IMR-90 (cell line): ENCODE measurements around the gene PIK3IP1. TPM values are rescaled to one million over a fixed set of nuclear protein-coding genes. Genes with fewer than 3 reads are reported as not detected.

Source experiments
- ATAC-seq: fragments of 200-7000 bp; cut with Tn5 transposase; 2 replicates; pipeline ENCODE4 v1.9.1; 2020; ENCODE audit warnings: low read depth, mild to moderate bottlenecking, moderate library complexity
- BruUV-seq: library from RNA; stranded (reverse); fragments of 400-500 nt; replicated peaks from 2 replicates; lab custom pipeline; 2021; lab: Mats Ljungman, UMichigan
- CTCF ChIA-PET: fragments of 300-600 bp; formaldehyde crosslinking; extraction: SDS; loops from one replicate; lab custom pipeline; 2021; ENCODE audit warnings: antibody characterized with exemption; lab: Yijun Ruan, JAX
- POLR2A ChIA-PET: fragments of 300-600 bp; sonication (Branson Sonifier 250); formaldehyde crosslinking; loops from one replicate; lab custom pipeline; 2022; ENCODE audit warnings: antibody characterized with exemption; ENCODE audit not compliant: unreplicated experiment; lab: Charles Lee
- DNase-seq: peaks from one replicate; pipeline ENCODE4 v3.0.0; 2013
- H2AFZ ChIP-seq: replicated peaks from 2 replicates; pipeline ENCODE3; 2013; ENCODE audit warnings: low read length, mild to moderate bottlenecking; ENCODE audit not compliant: poor library complexity
- H2AK5ac ChIP-seq: 2 replicates; pipeline ENCODE4 v1.6.1; 2013; ENCODE audit warnings: low read depth, low read length, inconsistent platforms
- H2AK9ac ChIP-seq: replicated peaks from 2 replicates; pipeline ENCODE3; 2013; ENCODE audit warnings: mild to moderate bottlenecking, low read depth, low read length, moderate library complexity; ENCODE audit not compliant: poor library complexity
- H2BK120ac ChIP-seq: 2 replicates; pipeline ENCODE4 v1.6.1; 2013; ENCODE audit warnings: low read depth, low read length, inconsistent platforms
- H2BK15ac ChIP-seq: 3 replicates; pipeline ENCODE4 v1.6.1; 2013; ENCODE audit warnings: low read depth, low read length, inconsistent platforms
- H2BK20ac ChIP-seq: 2 replicates; pipeline ENCODE4 v1.6.1; 2013; ENCODE audit warnings: low read depth, mild to moderate bottlenecking, inconsistent platforms, low read length, moderate library complexity
- H2BK5ac ChIP-seq: 2 replicates; pipeline ENCODE4 v1.6.1; 2013; ENCODE audit warnings: mild to moderate bottlenecking, low read depth, low read length, inconsistent platforms; ENCODE audit not compliant: poor library complexity, severe bottlenecking
- H3K14ac ChIP-seq: replicated peaks from 2 replicates; pipeline ENCODE4 v1.6.1; 2013; ENCODE audit warnings: low read depth, low read length, inconsistent platforms
- H3K18ac ChIP-seq: 2 replicates; pipeline ENCODE4 v1.6.1; 2013; ENCODE audit warnings: low read depth, low read length, control low read depth
- H3K23ac ChIP-seq: 2 replicates; pipeline ENCODE4 v1.6.1; 2013; ENCODE audit warnings: low read depth, low read length, inconsistent platforms
- H3K27ac ChIP-seq: 2 replicates; pipeline ENCODE4 v1.5.1; 2013; ENCODE audit warnings: mild to moderate bottlenecking, control low read depth, low read length; ENCODE audit not compliant: insufficient read depth
- H3K27me3 ChIP-seq: 2 replicates; pipeline ENCODE4 v1.6.1; 2013; ENCODE audit warnings: low read length; ENCODE audit not compliant: control insufficient read depth, insufficient read depth
- H3K36me3 ChIP-seq: 2 replicates; pipeline ENCODE4 v1.6.1; 2013; ENCODE audit warnings: low read length, mixed read lengths; ENCODE audit not compliant: control insufficient read depth, insufficient read depth
- H3K4ac ChIP-seq: 2 replicates; pipeline ENCODE4 v1.6.1; 2013; ENCODE audit warnings: low read depth, low read length, inconsistent platforms
- H3K4me1 ChIP-seq: 2 replicates; pipeline ENCODE4 v1.6.1; 2013; ENCODE audit warnings: low read length, mixed read lengths; ENCODE audit not compliant: control insufficient read depth, insufficient read depth
- H3K4me2 ChIP-seq: 2 replicates; pipeline ENCODE4 v1.6.1; 2013; ENCODE audit warnings: low read depth, mild to moderate bottlenecking, control low read depth, low read length, moderate library complexity
- H3K4me3 ChIP-seq: 2 replicates; pipeline ENCODE4 v1.5.1; 2013; ENCODE audit warnings: low read depth, mild to moderate bottlenecking, control low read depth, low read length, moderate library complexity; ENCODE audit not compliant: insufficient read depth
- H3K56ac ChIP-seq: 2 replicates; pipeline ENCODE4 v1.6.1; 2013; ENCODE audit warnings: low read length, inconsistent platforms; ENCODE audit not compliant: insufficient read depth; ENCODE audit errors: extremely low read depth
- H3K79me1 ChIP-seq, 2 experiments: 2 replicates each; pipeline ENCODE4 v1.6.1; 2013; ENCODE audit warnings: low read length in 2 of 2, inconsistent platforms in 1 of 2, low read depth in 1 of 2
- H3K9ac ChIP-seq: 2 replicates; pipeline ENCODE4 v1.6.1; 2013; ENCODE audit warnings: low read depth, low read length, control low read depth
- H3K9me1 ChIP-seq: 2 replicates; pipeline ENCODE4 v1.6.1; 2013; ENCODE audit warnings: low read length, inconsistent platforms; ENCODE audit not compliant: insufficient read depth
- H3K9me3 ChIP-seq: 2 replicates; pipeline ENCODE4 v1.6.1; 2013; ENCODE audit warnings: low read length; ENCODE audit not compliant: control insufficient read depth, insufficient read depth
- H4K20me1 ChIP-seq: 2 replicates; pipeline ENCODE4 v1.6.1; 2013; ENCODE audit warnings: low read length, inconsistent platforms; ENCODE audit not compliant: insufficient read depth
- H4K5ac ChIP-seq: 2 replicates; pipeline ENCODE4 v1.6.1; 2013; ENCODE audit warnings: mild to moderate bottlenecking, low read depth, low read length, control low read depth
- H4K8ac ChIP-seq, 2 experiments: 2 replicates each; pipeline ENCODE4 v1.6.1; 2013; ENCODE audit warnings: low read depth in 2 of 2, low read length in 2 of 2, control low read depth in 1 of 2, inconsistent platforms in 1 of 2
- H4K91ac ChIP-seq: 2 replicates; pipeline ENCODE4 v1.6.1; 2013; ENCODE audit warnings: low read depth, low read length, inconsistent platforms; ENCODE audit not compliant: insufficient read depth
- BHLHE40 ChIP-seq: fragments of 150-350 bp; IDR thresholded peaks from 2 replicates; pipeline ENCODE4 v1.6.1; 2016; ENCODE audit warnings: mild to moderate bottlenecking, low read depth, low read length
- CEBPB ChIP-seq: IDR thresholded peaks from 2 replicates; pipeline ENCODE4 v1.6.1; 2012; ENCODE audit warnings: low read depth, low read length, improper control_type of control experiment
- CHD1 ChIP-seq: IDR thresholded peaks from 2 replicates; pipeline ENCODE4 v1.6.1; 2012; ENCODE audit warnings: low read depth, low read length, improper control_type of control experiment
- FOS ChIP-seq: fragments of 150-350 bp; IDR thresholded peaks from 2 replicates; pipeline ENCODE4 v1.6.1; 2016; ENCODE audit warnings: low read depth, low read length
- MAFK ChIP-seq: IDR thresholded peaks from 2 replicates; pipeline ENCODE4 v1.6.1; 2012; ENCODE audit warnings: low read depth, low read length, improper control_type of control experiment
- MAZ ChIP-seq: IDR thresholded peaks from 2 replicates; pipeline ENCODE4 v1.6.1; 2012; ENCODE audit warnings: low read depth, mild to moderate bottlenecking, low read length, improper control_type of control experiment, moderate library complexity, borderline replicate concordance
- MXI1 ChIP-seq: IDR thresholded peaks from 2 replicates; pipeline ENCODE4 v1.6.1; 2012; ENCODE audit warnings: low read depth, mild to moderate bottlenecking, low read length, moderate library complexity, borderline replicate concordance
- NFE2L2 ChIP-seq: fragments of 150-350 bp; IDR thresholded peaks from 2 replicates; pipeline ENCODE4 v1.6.1; 2016; ENCODE audit warnings: low read depth, mild to moderate bottlenecking, low read length
- POLR2A ChIP-seq: IDR thresholded peaks from 2 replicates; pipeline ENCODE4 v1.6.1; 2012; ENCODE audit warnings: mild to moderate bottlenecking, low read depth, low read length
- RAD21 ChIP-seq: IDR thresholded peaks from 2 replicates; pipeline ENCODE4 v1.6.1; 2012; ENCODE audit warnings: low read length, improper control_type of control experiment
- RCOR1 ChIP-seq: IDR thresholded peaks from 2 replicates; pipeline ENCODE4 v1.6.1; 2012; ENCODE audit warnings: mild to moderate bottlenecking, low read length, improper control_type of control experiment; ENCODE audit not compliant: insufficient replicate concordance
- RFX5 ChIP-seq: IDR thresholded peaks from 2 replicates; pipeline ENCODE4 v1.8.0; 2012; ENCODE audit warnings: low read depth, mild to moderate bottlenecking, low read length, moderate library complexity
- SMC3 ChIP-seq: fragments of 150-350 bp; IDR thresholded peaks from 2 replicates; pipeline ENCODE4 v1.6.1; 2016; ENCODE audit warnings: low read depth, mild to moderate bottlenecking, antibody characterized with exemption, low read length, moderate library complexity
- dilution Hi-C: fragments of 300-500 bp; cut with HindIII; formaldehyde crosslinking; loops from one replicate; pipeline ENCODE4 v1.14.3; 2018; ENCODE audit warnings: low sequenced_read_pairs; ENCODE audit not compliant: unreplicated experiment
- in situ Hi-C: fragments of 300-500 bp; cut with MboI; formaldehyde crosslinking; loops from 3 replicates; pipeline ENCODE4 v1.14.3; 2019; ENCODE audit warnings: low sequenced_read_pairs, inconsistent platforms, mixed read lengths
- intact Hi-C: fragments of 100-400 bp; cut with micrococcal nuclease; formaldehyde crosslinking; loops from 2 replicates; pipeline ENCODE4 v1.10.0; 2022
- polyA plus RNA-seq, 3 experiments: library from polyadenylated mRNA; depleted of rRNA; stranded (reverse); fragments of >200 nt; gene quantifications; 2 replicates each; pipeline ENCODE4 v1.2.3, GENCODE V29; 2012; ENCODE audit warnings: low replicate concordance in 1 of 3
- total RNA-seq: library from RNA; depleted of rRNA; stranded (reverse); fragments of >200 nt; gene quantifications from 2 replicates; pipeline ENCODE4 v1.2.3, GENCODE V29; 2012
- TF ChIP-seq, protein P1 (sequence below): conservative IDR thresholded peaks from 2 replicates; pipeline ENCODE4 v1.5.1; 2012; ENCODE audit warnings: mild to moderate bottlenecking, low read depth, low read length, improper control_type of control experiment
- TF ChIP-seq, protein P2 (sequence below): fragments of 150-350 bp; IDR thresholded peaks from 2 replicates; pipeline ENCODE4 v1.6.1; 2016; ENCODE audit warnings: low read depth, mild to moderate bottlenecking, low read length, moderate library complexity, borderline replicate concordance
- TF ChIP-seq, protein P3 (sequence below): fragments of 150-350 bp; IDR thresholded peaks from 2 replicates; pipeline ENCODE4 v1.6.1; 2017; ENCODE audit warnings: mild to moderate bottlenecking, antibody characterized with exemption, low read length, low read depth

Gene PIK3IP1
- total and polyA plus RNA-seq, 2 of the 4 experiments (the other 2 are of a cell fraction) = 12.9 to 17.6 TPM

DNA sequence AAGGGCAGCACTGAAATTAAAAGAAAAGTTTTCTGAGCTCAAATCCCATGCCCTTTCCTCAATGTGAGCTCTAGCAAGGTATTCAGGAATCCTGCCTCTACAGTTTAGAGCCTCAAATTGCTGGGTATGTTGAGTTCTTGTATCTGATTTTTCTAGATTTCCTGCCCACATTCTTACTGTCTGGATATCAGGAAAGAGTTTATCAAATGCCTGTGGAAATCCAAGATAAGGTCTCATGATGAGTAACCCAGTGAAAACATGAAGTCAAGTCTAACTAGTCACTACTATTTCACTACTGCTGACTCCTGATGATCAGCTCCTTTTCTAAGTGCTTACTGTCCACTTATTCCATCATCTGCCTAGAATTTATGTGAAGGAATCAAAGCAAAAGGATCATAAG, 50.4 kb downstream of the PIK3IP1 start:
- H3K27ac ChIP-seq = no peak overlapping the region
- no peak overlapping the region for H4K91ac ChIP-seq
- peak; percentile 90 for DNase-seq
- dilution Hi-C loops = no loop called here
- H3K14ac ChIP-seq = no peak overlapping the region
- H2BK5ac ChIP-seq = peak overlapping the region; percentile 53
- no peak overlapping the region for H2AK9ac ChIP-seq
- no peak overlapping the region for H4K5ac ChIP-seq
- peak overlapping the region; percentile 57; the same call in 1 of the 2 replicates for H2BK20ac ChIP-seq
- 0 out of 2 replicates have a peak overlapping the region, but pooled peaks have one; percentile 28 for H3K4ac ChIP-seq
- CTCF ChIA-PET = interaction anchor here (0.8 to 1.6 kb wide), 4 partner anchors 10 to 135 kb away, joined by 3 to 5 read pairs (median 4); partner anchors contain the start of genes LIMK2 and SELENOM
- H3K36me3 ChIP-seq = no peaks in the 10 kb centered on the region
- peaks cover 25% of the 10 kb centered on the region for H3K4me1 ChIP-seq
- TF ChIP-seq MAFK (peak; percentile 79), MAZ (no peak), BHLHE40 (no peak), RCOR1 (no peak), FOS (peak; percentile 63; the same call in 1 of the 2 replicates), RFX5 (no peak), POLR2A (no peak), MXI1 (no peak), CEBPB (peak; percentile 63), NFE2L2 (peak; percentile 84), CHD1 (no peak), RAD21 (no peak), SMC3 (no peak)
- TF ChIP-seq, protein P1, sequence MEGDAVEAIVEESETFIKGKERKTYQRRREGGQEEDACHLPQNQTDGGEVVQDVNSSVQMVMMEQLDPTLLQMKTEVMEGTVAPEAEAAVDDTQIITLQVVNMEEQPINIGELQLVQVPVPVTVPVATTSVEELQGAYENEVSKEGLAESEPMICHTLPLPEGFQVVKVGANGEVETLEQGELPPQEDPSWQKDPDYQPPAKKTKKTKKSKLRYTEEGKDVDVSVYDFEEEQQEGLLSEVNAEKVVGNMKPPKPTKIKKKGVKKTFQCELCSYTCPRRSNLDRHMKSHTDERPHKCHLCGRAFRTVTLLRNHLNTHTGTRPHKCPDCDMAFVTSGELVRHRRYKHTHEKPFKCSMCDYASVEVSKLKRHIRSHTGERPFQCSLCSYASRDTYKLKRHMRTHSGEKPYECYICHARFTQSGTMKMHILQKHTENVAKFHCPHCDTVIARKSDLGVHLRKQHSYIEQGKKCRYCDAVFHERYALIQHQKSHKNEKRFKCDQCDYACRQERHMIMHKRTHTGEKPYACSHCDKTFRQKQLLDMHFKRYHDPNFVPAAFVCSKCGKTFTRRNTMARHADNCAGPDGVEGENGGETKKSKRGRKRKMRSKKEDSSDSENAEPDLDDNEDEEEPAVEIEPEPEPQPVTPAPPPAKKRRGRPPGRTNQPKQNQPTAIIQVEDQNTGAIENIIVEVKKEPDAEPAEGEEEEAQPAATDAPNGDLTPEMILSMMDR = peak; percentile 44
- TF ChIP-seq, protein P2, sequence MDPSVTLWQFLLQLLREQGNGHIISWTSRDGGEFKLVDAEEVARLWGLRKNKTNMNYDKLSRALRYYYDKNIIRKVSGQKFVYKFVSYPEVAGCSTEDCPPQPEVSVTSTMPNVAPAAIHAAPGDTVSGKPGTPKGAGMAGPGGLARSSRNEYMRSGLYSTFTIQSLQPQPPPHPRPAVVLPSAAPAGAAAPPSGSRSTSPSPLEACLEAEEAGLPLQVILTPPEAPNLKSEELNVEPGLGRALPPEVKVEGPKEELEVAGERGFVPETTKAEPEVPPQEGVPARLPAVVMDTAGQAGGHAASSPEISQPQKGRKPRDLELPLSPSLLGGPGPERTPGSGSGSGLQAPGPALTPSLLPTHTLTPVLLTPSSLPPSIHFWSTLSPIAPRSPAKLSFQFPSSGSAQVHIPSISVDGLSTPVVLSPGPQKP = no peak
- TF ChIP-seq, protein P3, sequence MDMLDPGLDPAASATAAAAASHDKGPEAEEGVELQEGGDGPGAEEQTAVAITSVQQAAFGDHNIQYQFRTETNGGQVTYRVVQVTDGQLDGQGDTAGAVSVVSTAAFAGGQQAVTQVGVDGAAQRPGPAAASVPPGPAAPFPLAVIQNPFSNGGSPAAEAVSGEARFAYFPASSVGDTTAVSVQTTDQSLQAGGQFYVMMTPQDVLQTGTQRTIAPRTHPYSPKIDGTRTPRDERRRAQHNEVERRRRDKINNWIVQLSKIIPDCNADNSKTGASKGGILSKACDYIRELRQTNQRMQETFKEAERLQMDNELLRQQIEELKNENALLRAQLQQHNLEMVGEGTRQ = no peak
- H3K4me2 ChIP-seq = peak overlapping the region; percentile 27; the same call in 1 of the 2 replicates
- POLR2A ChIA-PET = interaction anchor here (0.6 kb wide), 1 partner anchor 19 kb away, joined by 5 read pairs; no protein-coding TSS in a partner anchor
- peak; percentile 41 for ATAC-seq
- H3K27me3 ChIP-seq = no peaks in the 10 kb centered on the region
- H2BK120ac ChIP-seq = peak overlapping the region; percentile 58; the same call in 1 of the 2 replicates
- H3K9me3 ChIP-seq = no peaks in the 10 kb centered on the region
- no peak overlapping the region; the same call in 1 of the 2 replicates for H3K18ac ChIP-seq
- no peak overlapping the region for H2AK5ac ChIP-seq
- peaks cover 40% of the 10 kb centered on the region for H3K9me1 ChIP-seq
- H2AFZ ChIP-seq = no peak overlapping the region
- in situ Hi-C loops = no loop called here
- peaks cover 26 to 67% of the 10 kb centered on the region in 2 experiments for H3K79me1 ChIP-seq
- no peak overlapping the region for H3K56ac ChIP-seq
- no peak overlapping the region for H4K8ac ChIP-seq
- H4K20me1 ChIP-seq = no peaks in the 10 kb centered on the region; the same call in 1 of the 2 replicates
- H3K4me3 ChIP-seq = no peak overlapping the region
- intact Hi-C loops = no loop called here
- H2BK15ac ChIP-seq = no peak overlapping the region
- no peak overlapping the region for H3K9ac ChIP-seq
- no peak overlapping the region for H3K23ac ChIP-seq
- BruUV-seq = no TSS peak
